Stomach (tissue), 4 donors: ENCODE data around the gene DUOX2.
"Not testable (repeated sequence)": the region's sequence is repeated elsewhere in the genome, so short reads cannot be mapped to it uniquely, and the experiment has no call there.

Experiments
- EP300 ChIP-seq: sonication (generic); formaldehyde crosslinking; IDR thresholded peaks from one replicate; pipeline ENCODE4 v1.6.1; 2017; ENCODE audit warnings: antibody characterized with exemption
- POLR2A ChIP-seq, 4 donors: fragments of 450-650 bp; IDR thresholded peaks; one replicate each; pipeline ENCODE4 v1.6.1; 2016; ENCODE audit warnings: antibody characterized with exemption in 4 of 4, control low read depth in 2 of 4, mild to moderate bottlenecking in 1 of 4, moderate library complexity in 1 of 4
- TF ChIP-seq, protein P1 (sequence below), 7 experiments: fragments of 450-650 bp in 4 of 7; fragments of 200-600 bp in 3 of 7; sonication (generic) in 3 of 7; IDR thresholded peaks; one replicate each; pipeline ENCODE4 v1.5.1; 2016 to 2019; ENCODE audit warnings: antibody characterized with exemption in 7 of 7, control low read depth in 2 of 7, mild to moderate bottlenecking in 1 of 7

DNA sequence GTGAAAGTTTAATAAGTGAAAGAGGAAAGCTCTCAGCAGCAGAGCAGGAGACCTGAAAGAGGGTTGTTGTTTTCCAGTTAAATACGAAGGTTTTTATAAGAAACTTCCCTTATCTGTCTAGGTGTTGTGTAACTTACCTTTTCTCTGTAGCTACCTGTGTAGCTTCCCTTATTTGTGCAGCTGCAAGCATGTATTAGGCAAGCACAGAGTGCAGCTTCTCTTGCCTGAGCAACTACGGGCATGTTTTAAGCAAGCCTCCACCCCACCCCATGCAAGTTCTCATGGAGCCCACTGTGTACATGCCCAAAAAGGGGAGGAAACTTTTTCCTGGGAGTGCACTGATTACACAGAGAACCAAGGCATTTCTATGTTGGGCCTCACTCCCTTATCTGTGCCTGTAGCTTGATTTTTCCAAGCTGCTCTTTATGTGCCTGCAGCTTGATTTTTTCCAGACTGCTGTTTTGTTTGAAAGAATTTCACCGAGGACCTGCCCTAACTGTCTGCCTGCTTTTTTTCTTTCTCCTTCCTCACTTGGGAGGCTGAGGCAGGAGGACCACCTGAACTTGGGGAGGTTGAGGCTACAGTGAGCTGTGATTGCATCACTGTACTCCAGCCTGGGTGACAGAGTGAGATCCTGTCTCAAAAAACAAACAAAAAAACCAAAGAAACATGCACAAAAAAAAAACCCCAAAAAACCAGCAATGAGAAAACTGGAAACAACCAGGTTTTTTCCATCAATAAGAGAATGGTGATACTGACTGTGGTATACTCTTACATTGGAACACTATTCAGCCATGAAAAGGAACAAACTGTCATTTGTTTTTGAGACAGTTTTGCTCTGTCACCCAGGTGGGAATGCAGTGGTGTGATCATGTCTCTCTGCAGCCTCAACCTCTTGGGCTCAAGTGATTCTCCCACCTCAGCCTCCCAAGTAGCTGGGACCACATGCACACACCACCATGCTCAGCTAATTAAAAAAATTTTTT is 55.0 kb downstream of the DUOX2 start:
- TF ChIP-seq EP300; POLR2A (IDR thresholded peaks at IDR 0.05): not testable (repeated sequence)
- TF ChIP-seq, protein P1, sequence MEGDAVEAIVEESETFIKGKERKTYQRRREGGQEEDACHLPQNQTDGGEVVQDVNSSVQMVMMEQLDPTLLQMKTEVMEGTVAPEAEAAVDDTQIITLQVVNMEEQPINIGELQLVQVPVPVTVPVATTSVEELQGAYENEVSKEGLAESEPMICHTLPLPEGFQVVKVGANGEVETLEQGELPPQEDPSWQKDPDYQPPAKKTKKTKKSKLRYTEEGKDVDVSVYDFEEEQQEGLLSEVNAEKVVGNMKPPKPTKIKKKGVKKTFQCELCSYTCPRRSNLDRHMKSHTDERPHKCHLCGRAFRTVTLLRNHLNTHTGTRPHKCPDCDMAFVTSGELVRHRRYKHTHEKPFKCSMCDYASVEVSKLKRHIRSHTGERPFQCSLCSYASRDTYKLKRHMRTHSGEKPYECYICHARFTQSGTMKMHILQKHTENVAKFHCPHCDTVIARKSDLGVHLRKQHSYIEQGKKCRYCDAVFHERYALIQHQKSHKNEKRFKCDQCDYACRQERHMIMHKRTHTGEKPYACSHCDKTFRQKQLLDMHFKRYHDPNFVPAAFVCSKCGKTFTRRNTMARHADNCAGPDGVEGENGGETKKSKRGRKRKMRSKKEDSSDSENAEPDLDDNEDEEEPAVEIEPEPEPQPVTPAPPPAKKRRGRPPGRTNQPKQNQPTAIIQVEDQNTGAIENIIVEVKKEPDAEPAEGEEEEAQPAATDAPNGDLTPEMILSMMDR (IDR thresholded peaks at IDR 0.05) = not testable (repeated sequence)
